ENCODE results near the gene RIMS3. TPM values are rescaled to one million over a fixed set of nuclear protein-coding genes. Genes with fewer than 3 reads are reported as not detected.

The RIMS3 gene
- total RNA-seq, 4 donors from 2014 or later, result 2.5 to 6.6 (median 5.4) TPM

DNA sequence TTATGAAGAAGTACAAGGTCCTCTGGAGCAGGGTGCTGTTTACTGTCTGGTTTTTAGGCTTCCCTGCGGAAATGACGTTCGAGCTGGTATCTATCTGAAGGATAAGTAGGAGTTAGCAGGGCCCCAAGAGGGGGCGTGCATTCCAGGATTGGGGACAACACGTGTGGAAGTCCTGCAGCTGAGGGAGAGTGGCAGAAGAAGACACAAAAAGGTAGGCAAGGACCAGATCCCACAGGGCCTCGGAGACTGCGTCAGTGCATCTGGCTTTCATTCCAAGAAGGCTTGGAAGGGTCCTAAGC is 5.9 kb downstream of the RIMS3 start:
- no peak overlapping the region for H3K4me3 ChIP-seq
- no peaks in the 10 kb centered on the region for H3K36me3 ChIP-seq
- DNase-seq, result no peak
- no peaks in the 10 kb centered on the region for H3K9me3 ChIP-seq
- no peak overlapping the region for H3K27ac ChIP-seq
- H3K27me3 ChIP-seq, result no peaks in the 10 kb centered on the region
- H3K4me1 ChIP-seq, result peaks cover 0 to 4% (median 0%) of the 10 kb centered on the region in 4 donors
- TF ChIP-seq, protein P1, sequence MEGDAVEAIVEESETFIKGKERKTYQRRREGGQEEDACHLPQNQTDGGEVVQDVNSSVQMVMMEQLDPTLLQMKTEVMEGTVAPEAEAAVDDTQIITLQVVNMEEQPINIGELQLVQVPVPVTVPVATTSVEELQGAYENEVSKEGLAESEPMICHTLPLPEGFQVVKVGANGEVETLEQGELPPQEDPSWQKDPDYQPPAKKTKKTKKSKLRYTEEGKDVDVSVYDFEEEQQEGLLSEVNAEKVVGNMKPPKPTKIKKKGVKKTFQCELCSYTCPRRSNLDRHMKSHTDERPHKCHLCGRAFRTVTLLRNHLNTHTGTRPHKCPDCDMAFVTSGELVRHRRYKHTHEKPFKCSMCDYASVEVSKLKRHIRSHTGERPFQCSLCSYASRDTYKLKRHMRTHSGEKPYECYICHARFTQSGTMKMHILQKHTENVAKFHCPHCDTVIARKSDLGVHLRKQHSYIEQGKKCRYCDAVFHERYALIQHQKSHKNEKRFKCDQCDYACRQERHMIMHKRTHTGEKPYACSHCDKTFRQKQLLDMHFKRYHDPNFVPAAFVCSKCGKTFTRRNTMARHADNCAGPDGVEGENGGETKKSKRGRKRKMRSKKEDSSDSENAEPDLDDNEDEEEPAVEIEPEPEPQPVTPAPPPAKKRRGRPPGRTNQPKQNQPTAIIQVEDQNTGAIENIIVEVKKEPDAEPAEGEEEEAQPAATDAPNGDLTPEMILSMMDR (IDR thresholded peaks at IDR 0.05), result no peak
- no peak for TF ChIP-seq POLR2A (IDR thresholded peaks at IDR 0.05)

DNA sequence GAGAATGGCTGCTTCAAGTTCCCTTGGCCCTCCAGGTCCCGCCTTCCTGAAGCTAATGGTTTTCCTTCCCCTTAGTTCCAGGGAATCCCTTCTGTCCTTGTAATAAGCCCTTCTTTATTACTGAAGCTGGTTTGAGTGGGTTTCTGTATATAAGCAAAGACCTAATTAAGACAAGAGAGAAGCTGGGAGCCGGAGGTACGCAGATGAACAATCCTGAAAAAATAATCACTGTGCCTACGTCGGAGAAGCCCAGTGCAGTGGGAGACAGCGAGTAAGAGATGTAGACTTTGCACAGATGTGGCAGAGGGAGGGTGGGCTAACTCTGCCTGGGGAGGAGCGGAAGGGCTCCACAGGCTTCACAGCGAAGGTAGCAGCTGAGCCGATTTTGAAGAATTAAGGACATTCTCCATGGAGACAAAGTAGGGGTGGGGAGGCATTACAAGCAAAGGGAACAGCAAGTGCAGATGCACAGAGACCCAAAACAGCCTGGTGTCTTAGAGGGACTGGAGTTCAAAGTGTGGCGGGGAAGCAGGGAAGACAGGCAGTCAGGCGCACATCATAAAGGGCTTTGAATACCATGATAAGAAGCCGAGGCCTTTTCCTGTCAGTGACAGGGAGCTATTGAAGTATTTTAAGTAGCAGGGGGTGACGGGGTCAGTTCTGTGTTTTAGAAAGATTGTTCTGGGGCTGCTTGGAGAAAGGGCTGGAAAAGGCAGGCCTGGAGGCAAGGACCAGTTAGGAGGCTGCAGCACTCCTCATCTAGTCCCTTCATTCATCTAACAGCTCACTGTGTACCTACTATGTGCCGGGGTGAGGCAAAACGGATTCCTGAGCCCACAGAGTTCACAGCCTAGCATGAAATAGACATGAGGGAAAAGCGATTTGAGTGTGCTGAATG is 6.5 kb downstream of the RIMS3 start:
- Histone ChIP-seq H3K36me3 (no peaks in the 10 kb centered on the region), H3K27me3 (no peaks in the 10 kb centered on the region), H3K9me3 (no peaks in the 10 kb centered on the region), H3K4me3 (no peak overlapping the region), H3K4me1 (peaks cover 0 to 4% (median 0%) of the 10 kb centered on the region in 4 donors), H3K27ac (no peak overlapping the region)
- DNase-seq, result no peak
- no peak for TF ChIP-seq POLR2A (IDR thresholded peaks at IDR 0.05)
- TF ChIP-seq, protein P1 (IDR thresholded peaks at IDR 0.05), result no peak

DNA sequence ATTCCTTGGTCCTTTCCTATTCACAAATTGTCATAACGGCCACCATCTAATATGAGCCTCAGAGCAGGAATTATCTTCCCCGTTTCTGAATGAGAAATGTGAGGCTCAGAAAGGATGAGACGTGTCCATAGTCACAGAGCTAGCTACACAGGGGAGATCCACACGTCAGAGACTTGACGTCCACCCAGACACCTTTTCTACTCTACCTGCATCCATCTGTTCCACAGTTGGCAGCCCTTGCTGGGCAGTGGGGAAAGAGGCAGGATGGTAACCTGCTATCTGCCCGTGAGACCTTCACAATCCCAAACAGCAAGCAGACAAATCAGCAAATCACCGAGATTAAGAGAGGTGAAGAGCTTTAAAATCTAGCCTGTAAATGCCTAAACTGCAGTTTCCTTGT is 8.4 kb downstream of the RIMS3 start:
- H3K27me3 ChIP-seq, result no peaks in the 10 kb centered on the region
- TF ChIP-seq, protein P1 (IDR thresholded peaks at IDR 0.05), result no peak
- no peak for TF ChIP-seq POLR2A (IDR thresholded peaks at IDR 0.05)
- no peaks in the 10 kb centered on the region for H3K9me3 ChIP-seq
- H3K4me3 ChIP-seq, result no peak overlapping the region
- H3K27ac ChIP-seq, result no peak overlapping the region
- no peak for DNase-seq
- no peaks in the 10 kb centered on the region for H3K4me1 ChIP-seq
- no peaks in the 10 kb centered on the region for H3K36me3 ChIP-seq

DNA sequence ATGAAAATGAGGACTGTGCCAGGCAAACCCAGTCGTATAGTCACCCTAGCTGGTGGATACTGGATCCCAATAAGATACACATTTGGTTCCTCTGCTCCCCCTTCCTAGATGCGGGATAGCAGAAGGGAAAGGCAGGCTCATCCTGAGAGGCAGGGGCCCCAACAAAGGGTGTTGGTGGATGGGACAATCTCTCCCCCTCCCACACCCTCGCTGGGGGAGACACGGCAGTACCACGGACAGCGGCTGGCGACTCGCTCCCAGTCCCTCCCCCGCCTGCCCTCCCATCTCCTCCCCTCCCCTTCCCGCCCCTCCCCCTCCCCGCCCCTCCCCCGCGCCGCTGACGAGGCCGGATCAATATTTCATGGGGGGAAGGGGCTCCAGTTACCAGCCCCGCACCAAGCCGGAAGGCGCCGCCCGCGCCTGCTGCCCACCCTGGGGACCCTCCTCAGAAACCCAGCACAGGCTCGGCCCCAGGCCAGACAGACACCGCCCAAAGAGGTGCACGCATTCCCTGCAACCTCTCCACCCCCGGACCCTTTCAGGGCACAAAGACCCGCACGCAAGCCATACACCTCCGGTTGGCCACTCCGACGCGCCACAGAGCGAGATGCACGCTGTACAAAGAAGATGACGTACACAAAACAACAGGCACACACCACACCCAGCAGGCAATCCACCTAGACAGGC is 11.5 kb downstream of the RIMS3 start:
- no peaks in the 10 kb centered on the region for H3K4me1 ChIP-seq
- H3K4me3 ChIP-seq, result no peak overlapping the region
- no peaks in the 10 kb centered on the region for H3K27me3 ChIP-seq
- H3K36me3 ChIP-seq, result no peaks in the 10 kb centered on the region
- DNase-seq, result no peak
- no peaks in the 10 kb centered on the region for H3K9me3 ChIP-seq
- no peak overlapping the region for H3K27ac ChIP-seq
- no peak for TF ChIP-seq POLR2A (IDR thresholded peaks at IDR 0.05)
- TF ChIP-seq, protein P1 (IDR thresholded peaks at IDR 0.05), result no peak

DNA sequence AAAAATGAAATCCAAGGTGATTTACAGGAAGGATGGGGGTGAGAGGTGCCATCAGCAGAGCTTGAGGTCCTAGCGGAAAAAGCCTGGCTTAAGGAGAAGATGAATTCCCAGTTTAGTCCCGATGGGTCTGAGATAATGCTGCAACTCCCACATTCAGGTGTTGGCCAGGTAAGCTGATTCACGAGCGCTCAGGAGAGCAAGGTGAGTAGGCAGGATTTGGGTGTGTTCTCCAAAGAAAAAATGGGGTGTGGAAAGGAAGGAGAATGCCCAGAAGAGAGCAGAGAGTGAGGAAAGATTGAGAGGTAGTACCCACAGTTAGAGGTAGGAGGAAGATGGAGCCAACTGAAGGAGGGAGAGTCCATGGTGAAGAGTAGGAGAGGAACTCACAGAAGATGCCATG is 12.5 kb downstream of the RIMS3 start:
- no peaks in the 10 kb centered on the region for H3K36me3 ChIP-seq
- H3K27me3 ChIP-seq, result no peaks in the 10 kb centered on the region
- TF ChIP-seq, protein P1 (IDR thresholded peaks at IDR 0.05), result no peak
- no peak for TF ChIP-seq POLR2A (IDR thresholded peaks at IDR 0.05)
- no peak overlapping the region for H3K27ac ChIP-seq
- no peak for DNase-seq
- H3K4me3 ChIP-seq, result no peak overlapping the region
- no peaks in the 10 kb centered on the region for H3K9me3 ChIP-seq
- H3K4me1 ChIP-seq, result no peaks in the 10 kb centered on the region

Data from Peyer's patch (tissue), 4 donors.